Activated CD8-positive, alpha-beta memory T cell treated with anti-CD3 and anti-CD28 coated beads, Interleukin-2, amount 10 ng/mL, durations not matched to agents 7 days and 5 days (primary cell): ENCODE data around the gene STK16. TPM values are rescaled to one million over a fixed set of nuclear protein-coding genes. Genes with fewer than 3 reads are reported as not detected.
A peak's percentile ranks its signal among the peaks of the same experiment; 100 is the strongest.
"Not testable (repeated sequence)": the region's sequence is repeated elsewhere in the genome, so short reads cannot be mapped to it uniquely, and the experiment has no call there.

Experiments used
- ATAC-seq: fragments of 150-1000 bp; cut with Tn5 transposase; one replicate; pipeline ENCODE4 v1.10.0; 2021; ENCODE audit warnings: moderate library complexity
- CTCF ChIA-PET: fragments of 350-600 bp; sonication (Branson Sonifier 250); formaldehyde crosslinking; loops from one replicate; lab custom pipeline; 2021; ENCODE audit warnings: antibody characterized with exemption; lab: Charles Lee
- DNase-seq: peaks from one replicate; pipeline ENCODE4 v3.0.0-alpha.2; 2020
- H3K27ac Mint-ChIP-seq: one replicate; pipeline ENCODE4 v1.8.0; 2021; ENCODE audit warnings: mild to moderate bottlenecking, mixed read lengths
- H3K27me3 Mint-ChIP-seq: one replicate; pipeline ENCODE4 v1.8.0; 2021; ENCODE audit warnings: mixed read lengths
- H3K36me3 Mint-ChIP-seq: one replicate; pipeline ENCODE4 v1.8.0; 2021; ENCODE audit warnings: mild to moderate bottlenecking, mixed read lengths
- H3K4me1 Mint-ChIP-seq: one replicate; pipeline ENCODE4 v1.8.0; 2021; ENCODE audit warnings: mixed read lengths
- H3K4me3 Mint-ChIP-seq: one replicate; pipeline ENCODE4 v1.8.0; 2021; ENCODE audit warnings: mild to moderate bottlenecking, moderate library complexity, mixed read lengths
- H3K9me3 Mint-ChIP-seq: one replicate; pipeline ENCODE4 v1.8.0; 2022; ENCODE audit warnings: low read depth, mixed read lengths
- total RNA-seq, 2 experiments: library from RNA; stranded (reverse); gene quantifications; one replicate each; pipeline ENCODE4 v1.2.3, GENCODE V29; 2021

STK16 gene
- total RNA-seq: 10 to 100 TPM; 37.3 to 41.7 TPM

GRCh38 chr2:219245148-219245898 is at the start of gene STK16, which contains the start of gene GLB1L:
STK16 (plus strand) TSS chr2:219245479; CDS start chr2:219246000, 521 bp downstream.
GLB1L (minus strand) TSS chr2:219245444; CDS start chr2:219243573, 1,871 bp downstream.
- Mint-ChIP-seq H3K9me3 (no peaks in the 10 kb centered on the region), H3K4me3 (peak within 1 kb of the TSS; percentile 99), H3K4me1 (peaks cover 61% of the 10 kb centered on the region), H3K36me3 (peaks cover 38% of the 10 kb centered on the region), H3K27me3 (no peaks in the 10 kb centered on the region), H3K27ac (peak within 1 kb of the TSS; percentile 100)
- CTCF ChIA-PET: interaction anchor here (0.7 to 2.7 kb wide), 16 partner anchors 9 to 348 kb away, joined by 3 to 25 read pairs (median 6); partner anchors contain the start of genes ANKZF1, ATG9A, DNAJB2 and DNPEP
- DNase-seq (peak; percentile 94), ATAC-seq (peak; percentile 75)

DNA sequence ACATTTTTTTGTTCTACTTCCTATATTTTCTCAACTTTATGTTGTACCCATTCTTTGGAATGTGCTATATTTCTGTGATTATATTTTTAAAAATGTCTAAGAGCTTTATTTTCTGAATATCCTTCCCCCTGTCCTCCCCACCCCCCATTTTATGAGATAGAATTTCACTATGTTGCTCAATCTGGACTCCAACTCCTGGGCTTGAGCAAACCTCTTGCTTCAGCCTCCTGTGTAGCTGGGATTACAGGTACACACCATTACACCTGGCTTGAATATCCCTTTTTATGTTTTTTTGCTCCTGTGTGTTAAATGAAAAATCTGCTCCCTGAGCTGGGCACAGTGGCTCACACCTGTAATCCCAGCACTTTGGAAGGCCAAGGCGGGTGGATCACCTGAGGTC is 47.9 kb upstream of the STK16 start:
- H3K4me1 Mint-ChIP-seq: peaks cover 18% of the 10 kb centered on the region
- no peak overlapping the region for H3K27ac Mint-ChIP-seq
- CTCF ChIA-PET: interaction anchor here (1.1 to 1.7 kb wide), 4 partner anchors 15 to 27 kb away, joined by 3 to 4 read pairs (median 3); partner anchors contain the start of gene CNPPD1
- H3K27me3 Mint-ChIP-seq: no peaks in the 10 kb centered on the region
- H3K9me3 Mint-ChIP-seq: peaks cover 3% of the 10 kb centered on the region
- H3K4me3 Mint-ChIP-seq: no peak overlapping the region
- peaks cover 4% of the 10 kb centered on the region for H3K36me3 Mint-ChIP-seq
- ATAC-seq (no peak), DNase-seq (no peak)

DNA sequence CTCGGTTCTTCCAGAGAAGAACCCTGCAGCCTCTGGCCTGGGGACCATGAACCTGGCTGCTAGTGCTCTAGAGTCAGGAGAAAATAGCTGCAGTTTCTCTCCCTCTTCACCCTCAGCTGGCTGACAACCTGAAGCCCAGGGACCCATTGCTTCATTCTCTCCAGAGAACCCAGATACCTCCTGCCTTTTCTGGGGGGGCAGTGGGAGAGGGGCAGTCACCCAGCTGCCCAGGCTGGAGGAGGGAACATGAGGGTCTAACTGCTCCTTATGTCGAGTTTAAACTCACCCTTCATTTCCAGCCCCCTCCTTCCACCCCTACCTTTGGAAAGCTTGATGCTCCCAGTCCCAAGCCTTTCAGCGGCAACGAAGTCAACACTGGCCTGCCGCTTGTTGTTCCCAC is 46.3 kb upstream of the STK16 start:
- Mint-ChIP-seq H3K27ac (no peak overlapping the region), H3K27me3 (no peaks in the 10 kb centered on the region), H3K36me3 (peaks cover 7% of the 10 kb centered on the region), H3K9me3 (peaks cover 5% of the 10 kb centered on the region), H3K4me1 (peaks cover 18% of the 10 kb centered on the region), H3K4me3 (no peak overlapping the region)
- DNase-seq (no peak), ATAC-seq (no peak)
- CTCF ChIA-PET: interaction anchor here (0.8 to 2.5 kb wide), 4 partner anchors 17 to 80 kb away, joined by 3 to 14 read pairs (median 5); partner anchors contain the start of gene DNAJB2

- H3K4me3 Mint-ChIP-seq: no peak overlapping the region
- peaks cover 8% of the 10 kb centered on the region for H3K36me3 Mint-ChIP-seq
- ATAC-seq (peak; percentile 26), DNase-seq (no peak)
- CTCF ChIA-PET: interaction anchor here (0.8 to 2.5 kb wide), 5 partner anchors 18 to 79 kb away, joined by 3 to 14 read pairs (median 4); partner anchors contain the start of gene DNAJB2
- H3K27me3 Mint-ChIP-seq: no peaks in the 10 kb centered on the region
- peak overlapping the region; percentile 45 for H3K27ac Mint-ChIP-seq
- peaks cover 18% of the 10 kb centered on the region for H3K4me1 Mint-ChIP-seq
- peaks cover 8% of the 10 kb centered on the region for H3K9me3 Mint-ChIP-seq
These were observed 45.6 kb upstream of the STK16 start for GRCh38 chr2:219199470-219200211.

- CTCF ChIA-PET: interaction anchor here (1.1 to 2.5 kb wide), 7 partner anchors 9 to 94 kb away, joined by 3 to 14 read pairs (median 4); no protein-coding TSS in a partner anchor
- H3K36me3 Mint-ChIP-seq, H3K27me3 Mint-ChIP-seq, H3K9me3 Mint-ChIP-seq, ATAC-seq: not testable (repeated sequence)
- peak; percentile 72 for DNase-seq
- Mint-ChIP-seq H3K4me1 (peaks cover 18% of the 10 kb centered on the region), H3K4me3 (peak overlapping the region; percentile 69), H3K27ac (peak overlapping the region; percentile 88)
These were observed 44.6 kb upstream of the STK16 start for GRCh38 chr2:219200502-219201326.

DNA sequence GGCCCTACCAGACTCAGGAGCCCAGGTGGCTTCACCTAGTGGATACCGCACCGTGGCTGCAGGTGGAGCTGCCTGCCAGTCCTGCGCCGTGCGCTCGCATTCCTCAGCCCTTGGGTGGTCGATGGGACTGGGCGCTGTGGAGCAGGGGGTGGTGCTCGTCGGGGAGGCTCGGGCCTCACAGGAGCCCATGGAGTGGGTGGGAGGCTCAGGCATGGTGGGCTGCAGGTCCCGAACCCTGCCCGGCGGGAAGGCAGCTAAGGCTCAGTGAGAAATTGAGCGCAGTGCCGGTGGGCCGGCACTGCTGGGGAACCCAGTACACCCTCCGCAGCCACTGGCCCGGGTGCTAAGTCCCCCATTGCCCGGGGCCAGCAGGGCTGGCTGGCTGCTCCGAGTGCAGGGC is 43.9 kb upstream of the STK16 start:
- not testable (repeated sequence) for ATAC-seq, H3K27ac Mint-ChIP-seq, H3K36me3 Mint-ChIP-seq, H3K4me3 Mint-ChIP-seq, H3K9me3 Mint-ChIP-seq, H3K27me3 Mint-ChIP-seq, DNase-seq
- peaks cover 24% of the 10 kb centered on the region for H3K4me1 Mint-ChIP-seq
- CTCF ChIA-PET: interaction anchor here (1.1 to 2.5 kb wide), 6 partner anchors 9 to 94 kb away, joined by 3 to 14 read pairs (median 6); no protein-coding TSS in a partner anchor

- no peak overlapping the region for H3K4me3 Mint-ChIP-seq
These were observed 40.7 kb upstream of the STK16 start for GRCh38 chr2:219204425-219205164.

DNA sequence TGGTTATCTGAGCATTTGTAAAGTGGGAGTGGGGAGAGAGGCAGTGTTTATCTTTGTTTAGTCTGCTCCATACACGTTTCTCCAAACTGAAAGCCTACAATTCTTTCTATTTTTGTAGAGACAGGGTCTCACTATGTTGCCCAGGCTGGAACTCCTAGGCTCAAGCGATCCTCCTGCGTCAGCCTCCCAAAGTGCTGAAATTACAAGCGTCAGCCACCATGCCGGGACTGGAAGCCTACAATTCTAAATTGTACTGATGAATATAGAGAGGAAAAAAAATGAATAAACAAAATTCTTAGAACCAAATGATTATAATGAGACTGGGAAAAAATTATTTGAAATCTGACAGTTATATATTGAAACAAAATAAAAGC is 40.1 kb upstream of the STK16 start:
- Mint-ChIP-seq H3K27ac (no peak overlapping the region), H3K27me3 (no peaks in the 10 kb centered on the region), H3K9me3 (peaks cover 8% of the 10 kb centered on the region), H3K4me1 (peaks cover 47% of the 10 kb centered on the region), H3K36me3 (peaks cover 23% of the 10 kb centered on the region), H3K4me3 (no peak overlapping the region)
- CTCF ChIA-PET: interaction anchor here (2.2 to 6.9 kb wide), 2 partner anchors 16 to 33 kb away, joined by 9 to 65 read pairs; partner anchors contain the start of gene SLC23A3
- DNase-seq (no peak), ATAC-seq (no peak)

More at GRCh38 chr2:219204425-219205164, 40.7 kb upstream of the STK16 start:
- H3K9me3 Mint-ChIP-seq: peaks cover 8% of the 10 kb centered on the region
- no peaks in the 10 kb centered on the region for H3K27me3 Mint-ChIP-seq
- CTCF ChIA-PET: interaction anchor here (0.7 to 6.9 kb wide), 2 partner anchors 28 to 33 kb away, joined by 3 to 65 read pairs; partner anchors contain the start of genes CNPPD1 and SLC23A3
- H3K27ac Mint-ChIP-seq: no peak overlapping the region
- H3K36me3 Mint-ChIP-seq: peaks cover 22% of the 10 kb centered on the region
- ATAC-seq (no peak), DNase-seq (no peak)
- H3K4me1 Mint-ChIP-seq: peaks cover 45% of the 10 kb centered on the region

DNA sequence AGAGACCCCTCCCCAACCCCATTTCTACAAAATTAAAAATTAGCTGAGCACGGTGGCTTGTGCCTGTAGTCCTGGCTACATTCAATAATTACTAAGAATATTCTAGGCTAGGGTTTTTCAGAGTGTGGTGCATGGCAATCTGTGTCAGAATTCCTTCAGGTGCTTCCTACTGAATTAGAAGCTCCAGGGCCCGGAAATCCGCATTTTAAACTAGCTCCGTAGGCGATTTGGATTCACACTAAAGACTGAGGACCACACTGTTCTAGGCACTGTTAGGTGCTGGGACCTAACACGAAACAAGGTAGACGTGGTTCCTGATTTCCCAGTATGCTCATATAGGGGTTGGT is 39.3 kb upstream of the STK16 start:
- H3K4me1 Mint-ChIP-seq: peaks cover 49% of the 10 kb centered on the region
- peak overlapping the region; percentile 81 for H3K4me3 Mint-ChIP-seq
- H3K9me3 Mint-ChIP-seq: peaks cover 6% of the 10 kb centered on the region

GRCh38 chr2:219206328-219207133 is 38.7 kb upstream of the STK16 start, which contains the start of gene ZFAND2B:
ZFAND2B (plus strand) TSS chr2:219206782; CDS start chr2:219206988, 206 bp downstream.
- peaks cover 26% of the 10 kb centered on the region for H3K36me3 Mint-ChIP-seq
- peak within 1 kb of the TSS; percentile 93 for H3K27ac Mint-ChIP-seq
- H3K4me1 Mint-ChIP-seq: peaks cover 53% of the 10 kb centered on the region
- peaks cover 5% of the 10 kb centered on the region for H3K9me3 Mint-ChIP-seq
- ATAC-seq (peak; percentile 95), DNase-seq (peak; percentile 96)
- peak within 1 kb of the TSS; percentile 81 for H3K4me3 Mint-ChIP-seq
- H3K27me3 Mint-ChIP-seq: no peaks in the 10 kb centered on the region
- CTCF ChIA-PET: interaction anchor here (0.6 to 6.9 kb wide), 15 partner anchors 10 to 89 kb away, joined by 3 to 65 read pairs (median 6); partner anchors contain the start of genes ABCB6, CNPPD1, DNAJB2 and NHEJ1

More for the DNA sequence above, 39.3 kb upstream of the STK16 start:
- DNase-seq (no peak), ATAC-seq (no peak)
- CTCF ChIA-PET: interaction anchor here (0.6 to 6.9 kb wide), 14 partner anchors 11 to 89 kb away, joined by 3 to 65 read pairs (median 6); partner anchors contain the start of genes ABCB6, CNPPD1, DNAJB2 and NHEJ1
- Mint-ChIP-seq H3K36me3 (peaks cover 25% of the 10 kb centered on the region), H3K27me3 (no peaks in the 10 kb centered on the region), H3K27ac (peak overlapping the region; percentile 93)
